Smooth muscle cell (in vitro differentiated cells): ENCODE measurements around the gene MAN1A1. TPM values are rescaled to one million over a fixed set of nuclear protein-coding genes. Genes with fewer than 3 reads are reported as not detected.

Experiments used
- DNase-seq: peaks from one replicate; lab custom pipeline; 2025; ENCODE audit not compliant: unreplicated experiment; lab: John Stamatoyannopoulos, UW
- H2AFZ ChIP-seq: fragments of 200-600 bp; sonication (generic); 2 replicates; pipeline ENCODE4 v1.6.0; 2016; ENCODE audit warnings: antibody characterized with exemption, low read depth, mild to moderate bottlenecking
- H3F3A ChIP-seq: fragments of 200-600 bp; sonication (generic); 2 replicates; pipeline ENCODE4 v1.6.0; 2017; ENCODE audit warnings: antibody characterized with exemption, low read depth
- H3K27ac ChIP-seq: fragments of 200-600 bp; sonication (generic); 2 replicates; pipeline ENCODE4 v1.5.1; 2016; ENCODE audit warnings: low read depth, mild to moderate bottlenecking
- H3K27me3 ChIP-seq: fragments of 200-600 bp; sonication (generic); 2 replicates; pipeline ENCODE4 v1.6.1; 2016; ENCODE audit warnings: low read depth, mild to moderate bottlenecking
- H3K36me3 ChIP-seq: fragments of 200-600 bp; sonication (generic); 2 replicates; pipeline ENCODE4 v1.5.1; 2016; ENCODE audit warnings: low read depth
- H3K4me1 ChIP-seq: fragments of 200-600 bp; sonication (generic); 2 replicates; pipeline ENCODE4 v1.5.1; 2016; ENCODE audit warnings: low read depth
- H3K4me2 ChIP-seq: fragments of 200-600 bp; sonication (generic); 2 replicates; pipeline ENCODE4 v1.6.0; 2016; ENCODE audit warnings: mild to moderate bottlenecking
- H3K4me3 ChIP-seq: fragments of 200-600 bp; sonication (generic); 2 replicates; pipeline ENCODE4 v1.5.1; 2016; ENCODE audit warnings: mild to moderate bottlenecking
- H3K79me2 ChIP-seq: fragments of 200-600 bp; sonication (generic); 2 replicates; pipeline ENCODE4 v1.6.0; 2016; ENCODE audit warnings: low read depth, mild to moderate bottlenecking
- H3K9ac ChIP-seq: fragments of 200-600 bp; sonication (generic); 2 replicates; pipeline ENCODE4 v1.6.0; 2016; ENCODE audit warnings: low read depth
- H3K9me3 ChIP-seq: fragments of 200-600 bp; sonication (generic); replicated peaks from 2 replicates; pipeline ENCODE4 v1.5.1; 2016; ENCODE audit warnings: low read depth
- H4K20me1 ChIP-seq: fragments of 200-600 bp; sonication (generic); 2 replicates; pipeline ENCODE4 v1.6.0; 2016; ENCODE audit warnings: low read depth
- CTCF ChIP-seq: fragments of 200-600 bp; sonication (generic); IDR thresholded peaks from 2 replicates; pipeline ENCODE4 v1.5.1; 2017; ENCODE audit warnings: borderline replicate concordance, mild to moderate bottlenecking, antibody characterized with exemption; ENCODE audit not compliant: insufficient read depth, poor library complexity, severe bottlenecking
- WGBS: methylation state at CpG from one replicate; pipeline ENCODE4 v1.1.7; 2016; ENCODE audit warnings: low lambda C conversion rate; 5-methylcytosine and 5-hydroxymethylcytosine counted together
- polyA plus RNA-seq: library from polyadenylated mRNA; unstranded; fragments of >200 nt; fragmentation: Nextera tagmentation; extraction: Ambion mirVana; gene quantifications from 2 replicates; pipeline ENCODE4 v1.2.1, GENCODE V29; 2016
- total RNA-seq: library from RNA; depleted of rRNA; stranded (reverse); fragments of >200 nt; gene quantifications from 2 replicates; pipeline ENCODE4 v1.2.3, GENCODE V29; 2014

The MAN1A1 gene
- total and polyA plus RNA-seq, 2 experiments from 2014 or later = 57.1 to 127 TPM

- Histone ChIP-seq H3K4me1 (peaks cover 7% of the 10 kb centered on the region), H3K27me3 (no peaks in the 10 kb centered on the region), H3K27ac (no peak overlapping the region), H3K4me2 (no peak overlapping the region), H2AFZ (no peak overlapping the region), H4K20me1 (no peaks in the 10 kb centered on the region), H3K9me3 (no peaks in the 10 kb centered on the region), H3F3A (no peaks in the 10 kb centered on the region), H3K36me3 (peaks cover 10% of the 10 kb centered on the region), H3K9ac (no peak overlapping the region), H3K79me2 (no peaks in the 10 kb centered on the region), H3K4me3 (no peak overlapping the region)
- DNase-seq = no peak
- 83% methylated on average over 1 of the region's 1 CpG for WGBS
- no peak for TF ChIP-seq CTCF
Measured at GRCh38 chr6:119187596-119187995, 162.0 kb downstream of the MAN1A1 start.

- Histone ChIP-seq H4K20me1 (no peaks in the 10 kb centered on the region), H3K9ac (no peak overlapping the region), H2AFZ (no peak overlapping the region), H3K27ac (no peak overlapping the region), H3K4me2 (no peak overlapping the region), H3K4me3 (no peak overlapping the region), H3K79me2 (no peaks in the 10 kb centered on the region), H3K36me3 (peaks cover 12% of the 10 kb centered on the region), H3K4me1 (peaks cover 7% of the 10 kb centered on the region), H3K27me3 (no peaks in the 10 kb centered on the region), H3K9me3 (no peaks in the 10 kb centered on the region), H3F3A (no peaks in the 10 kb centered on the region)
- TF ChIP-seq CTCF = no peak
- 95% methylated on average over 5 of the region's 5 CpGs for WGBS
- no peak for DNase-seq
Measured at GRCh38 chr6:119186490-119186889, 163.1 kb downstream of the MAN1A1 start.

- Histone ChIP-seq H3K27me3 (no peaks in the 10 kb centered on the region), H3K4me3 (no peak overlapping the region), H3K4me1 (peaks cover 7% of the 10 kb centered on the region), H3F3A (no peaks in the 10 kb centered on the region), H4K20me1 (no peaks in the 10 kb centered on the region), H3K9me3 (no peaks in the 10 kb centered on the region), H3K4me2 (no peak overlapping the region), H3K9ac (no peak overlapping the region), H3K36me3 (peaks cover 3% of the 10 kb centered on the region), H3K27ac (no peak overlapping the region), H3K79me2 (no peaks in the 10 kb centered on the region), H2AFZ (no peak overlapping the region)
- DNase-seq = no peak
- TF ChIP-seq CTCF = no peak
- WGBS = 91% methylated on average over 5 of the region's 5 CpGs
Measured at GRCh38 chr6:119184008-119184648, 165.4 kb downstream of the MAN1A1 start.

GRCh38 chr6:119183457-119183856, 166.1 kb downstream of the MAN1A1 start:
- Histone ChIP-seq H3K27ac (no peak overlapping the region), H3K9me3 (no peaks in the 10 kb centered on the region), H3K79me2 (no peaks in the 10 kb centered on the region), H3K4me1 (peaks cover 7% of the 10 kb centered on the region), H3K36me3 (peaks cover 3% of the 10 kb centered on the region), H3K4me2 (no peak overlapping the region), H3K9ac (no peak overlapping the region), H3K4me3 (no peak overlapping the region), H2AFZ (no peak overlapping the region), H3K27me3 (no peaks in the 10 kb centered on the region), H4K20me1 (no peaks in the 10 kb centered on the region), H3F3A (no peaks in the 10 kb centered on the region)
- WGBS = 100% methylated on average over 1 of the region's 1 CpG
- TF ChIP-seq CTCF = no peak
- DNase-seq = no peak
